IMR-90 (cell line): ENCODE data around the gene CTSO. TPM values are rescaled to one million over a fixed set of nuclear protein-coding genes. Genes with fewer than 3 reads are reported as not detected.
"Not testable (repeated sequence)": the region's sequence is repeated elsewhere in the genome, so short reads cannot be mapped to it uniquely, and the experiment has no call there.

Experiments
- ATAC-seq: fragments of 200-7000 bp; cut with Tn5 transposase; 2 replicates; pipeline ENCODE4 v1.9.1; 2020; ENCODE audit warnings: low read depth, mild to moderate bottlenecking, moderate library complexity
- BruUV-seq: library from RNA; stranded (reverse); fragments of 400-500 nt; replicated peaks from 2 replicates; lab custom pipeline; 2021; lab: Mats Ljungman, UMichigan
- CTCF ChIA-PET: fragments of 300-600 bp; formaldehyde crosslinking; extraction: SDS; loops from one replicate; lab custom pipeline; 2021; ENCODE audit warnings: antibody characterized with exemption; lab: Yijun Ruan, JAX
- POLR2A ChIA-PET: fragments of 300-600 bp; sonication (Branson Sonifier 250); formaldehyde crosslinking; loops from one replicate; lab custom pipeline; 2022; ENCODE audit warnings: antibody characterized with exemption; ENCODE audit not compliant: unreplicated experiment; lab: Charles Lee
- DNase-seq: peaks from one replicate; pipeline ENCODE4 v3.0.0; 2013
- H2AFZ ChIP-seq: replicated peaks from 2 replicates; pipeline ENCODE3; 2013; ENCODE audit warnings: low read length, mild to moderate bottlenecking; ENCODE audit not compliant: poor library complexity
- H2AK5ac ChIP-seq: 2 replicates; pipeline ENCODE4 v1.6.1; 2013; ENCODE audit warnings: low read depth, low read length, inconsistent platforms
- H2AK9ac ChIP-seq: replicated peaks from 2 replicates; pipeline ENCODE3; 2013; ENCODE audit warnings: mild to moderate bottlenecking, low read depth, low read length, moderate library complexity; ENCODE audit not compliant: poor library complexity
- H2BK120ac ChIP-seq: 2 replicates; pipeline ENCODE4 v1.6.1; 2013; ENCODE audit warnings: low read depth, low read length, inconsistent platforms
- H2BK15ac ChIP-seq: 3 replicates; pipeline ENCODE4 v1.6.1; 2013; ENCODE audit warnings: low read depth, low read length, inconsistent platforms
- H2BK20ac ChIP-seq: 2 replicates; pipeline ENCODE4 v1.6.1; 2013; ENCODE audit warnings: low read depth, mild to moderate bottlenecking, inconsistent platforms, low read length, moderate library complexity
- H2BK5ac ChIP-seq: 2 replicates; pipeline ENCODE4 v1.6.1; 2013; ENCODE audit warnings: mild to moderate bottlenecking, low read depth, low read length, inconsistent platforms; ENCODE audit not compliant: poor library complexity, severe bottlenecking
- H3K14ac ChIP-seq: replicated peaks from 2 replicates; pipeline ENCODE4 v1.6.1; 2013; ENCODE audit warnings: low read depth, low read length, inconsistent platforms
- H3K18ac ChIP-seq: 2 replicates; pipeline ENCODE4 v1.6.1; 2013; ENCODE audit warnings: low read depth, low read length, control low read depth
- H3K23ac ChIP-seq: 2 replicates; pipeline ENCODE4 v1.6.1; 2013; ENCODE audit warnings: low read depth, low read length, inconsistent platforms
- H3K27ac ChIP-seq: 2 replicates; pipeline ENCODE4 v1.5.1; 2013; ENCODE audit warnings: mild to moderate bottlenecking, control low read depth, low read length; ENCODE audit not compliant: insufficient read depth
- H3K27me3 ChIP-seq: 2 replicates; pipeline ENCODE4 v1.6.1; 2013; ENCODE audit warnings: low read length; ENCODE audit not compliant: control insufficient read depth, insufficient read depth
- H3K36me3 ChIP-seq: 2 replicates; pipeline ENCODE4 v1.6.1; 2013; ENCODE audit warnings: low read length, mixed read lengths; ENCODE audit not compliant: control insufficient read depth, insufficient read depth
- H3K4ac ChIP-seq: 2 replicates; pipeline ENCODE4 v1.6.1; 2013; ENCODE audit warnings: low read depth, low read length, inconsistent platforms
- H3K4me1 ChIP-seq: 2 replicates; pipeline ENCODE4 v1.6.1; 2013; ENCODE audit warnings: low read length, mixed read lengths; ENCODE audit not compliant: control insufficient read depth, insufficient read depth
- H3K4me2 ChIP-seq: 2 replicates; pipeline ENCODE4 v1.6.1; 2013; ENCODE audit warnings: low read depth, mild to moderate bottlenecking, control low read depth, low read length, moderate library complexity
- H3K4me3 ChIP-seq: 2 replicates; pipeline ENCODE4 v1.5.1; 2013; ENCODE audit warnings: low read depth, mild to moderate bottlenecking, control low read depth, low read length, moderate library complexity; ENCODE audit not compliant: insufficient read depth
- H3K56ac ChIP-seq: 2 replicates; pipeline ENCODE4 v1.6.1; 2013; ENCODE audit warnings: low read length, inconsistent platforms; ENCODE audit not compliant: insufficient read depth; ENCODE audit errors: extremely low read depth
- H3K79me1 ChIP-seq, 2 experiments: 2 replicates each; pipeline ENCODE4 v1.6.1; 2013; ENCODE audit warnings: low read length in 2 of 2, inconsistent platforms in 1 of 2, low read depth in 1 of 2
- H3K9ac ChIP-seq: 2 replicates; pipeline ENCODE4 v1.6.1; 2013; ENCODE audit warnings: low read depth, low read length, control low read depth
- H3K9me1 ChIP-seq: 2 replicates; pipeline ENCODE4 v1.6.1; 2013; ENCODE audit warnings: low read length, inconsistent platforms; ENCODE audit not compliant: insufficient read depth
- H3K9me3 ChIP-seq: 2 replicates; pipeline ENCODE4 v1.6.1; 2013; ENCODE audit warnings: low read length; ENCODE audit not compliant: control insufficient read depth, insufficient read depth
- H4K20me1 ChIP-seq: 2 replicates; pipeline ENCODE4 v1.6.1; 2013; ENCODE audit warnings: low read length, inconsistent platforms; ENCODE audit not compliant: insufficient read depth
- H4K5ac ChIP-seq: 2 replicates; pipeline ENCODE4 v1.6.1; 2013; ENCODE audit warnings: mild to moderate bottlenecking, low read depth, low read length, control low read depth
- H4K8ac ChIP-seq, 2 experiments: 2 replicates each; pipeline ENCODE4 v1.6.1; 2013; ENCODE audit warnings: low read depth in 2 of 2, low read length in 2 of 2, control low read depth in 1 of 2, inconsistent platforms in 1 of 2
- H4K91ac ChIP-seq: 2 replicates; pipeline ENCODE4 v1.6.1; 2013; ENCODE audit warnings: low read depth, low read length, inconsistent platforms; ENCODE audit not compliant: insufficient read depth
- WGBS, 2 experiments: methylation state at CpG; one replicate each; pipeline versions ENCODE4 v1.1.5 to v1.1.7; 2013; ENCODE audit warnings: missing lambda C conversion rate in 2 of 2; ENCODE audit not compliant: insufficient read length in 1 of 2; ENCODE audit errors: extremely low coverage in 2 of 2; 5-methylcytosine and 5-hydroxymethylcytosine counted together
- dilution Hi-C: fragments of 300-500 bp; cut with HindIII; formaldehyde crosslinking; loops from one replicate; pipeline ENCODE4 v1.14.3; 2018; ENCODE audit warnings: low sequenced_read_pairs; ENCODE audit not compliant: unreplicated experiment
- in situ Hi-C: fragments of 300-500 bp; cut with MboI; formaldehyde crosslinking; loops from 3 replicates; pipeline ENCODE4 v1.14.3; 2019; ENCODE audit warnings: low sequenced_read_pairs, inconsistent platforms, mixed read lengths
- intact Hi-C: fragments of 100-400 bp; cut with micrococcal nuclease; formaldehyde crosslinking; loops from 2 replicates; pipeline ENCODE4 v1.10.0; 2022
- polyA plus RNA-seq, 3 experiments: library from polyadenylated mRNA; depleted of rRNA; stranded (reverse); fragments of >200 nt; gene quantifications; 2 replicates each; pipeline ENCODE4 v1.2.3, GENCODE V29; 2012; ENCODE audit warnings: low replicate concordance in 1 of 3
- total RNA-seq: library from RNA; depleted of rRNA; stranded (reverse); fragments of >200 nt; gene quantifications from 2 replicates; pipeline ENCODE4 v1.2.3, GENCODE V29; 2012

The CTSO gene
- total and polyA plus RNA-seq, 2 of the 4 experiments (the other 2 are of a cell fraction): 2.9 to 3.9 TPM

DNA sequence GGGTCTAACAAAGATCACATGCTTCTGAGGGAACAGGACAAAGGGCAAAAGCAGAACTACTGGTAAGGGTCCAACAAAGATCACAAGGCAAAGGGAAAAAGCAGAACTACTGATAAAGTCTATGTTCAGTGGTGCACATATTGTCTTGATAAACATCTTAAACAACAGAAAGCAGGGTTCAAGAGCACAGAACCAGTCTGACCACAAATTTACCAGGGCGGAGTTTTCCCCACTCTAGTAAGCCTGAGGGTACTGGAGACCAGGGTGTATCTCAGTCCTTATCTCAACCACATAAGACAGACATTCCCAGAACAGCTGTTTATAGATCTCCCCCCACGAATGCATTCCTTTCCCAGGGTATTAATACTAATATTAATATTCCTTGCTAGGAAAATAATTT is 55.3 kb downstream of the CTSO start:
- H2BK20ac ChIP-seq, H3K14ac ChIP-seq, dilution Hi-C loops, H4K5ac ChIP-seq, ATAC-seq, H3K27me3 ChIP-seq, H3K9me3 ChIP-seq, DNase-seq, H3K18ac ChIP-seq, H3K4me1 ChIP-seq, H2BK120ac ChIP-seq, H2AK5ac ChIP-seq, H3K36me3 ChIP-seq, H3K9ac ChIP-seq, H3K23ac ChIP-seq, H3K56ac ChIP-seq, H4K91ac ChIP-seq, intact Hi-C loops, H3K4me3 ChIP-seq, H2BK5ac ChIP-seq, H2AK9ac ChIP-seq, BruUV-seq, H3K9me1 ChIP-seq, H2AFZ ChIP-seq, CTCF ChIA-PET, H4K20me1 ChIP-seq, H3K4me2 ChIP-seq, H2BK15ac ChIP-seq, H3K79me1 ChIP-seq, H3K27ac ChIP-seq, H3K4ac ChIP-seq, POLR2A ChIA-PET, H4K8ac ChIP-seq, in situ Hi-C loops: not testable (repeated sequence)
- WGBS, 2 experiments: no CpG with 5 or more reads among the region's 2 CpGs
